Parathyroid adenoma (tissue), 2 donors: ENCODE data around the gene CAPN13.

Source experiments
- H2AFZ ChIP-seq: fragments of 300-600 bp; sonication (generic); one replicate; pipeline ENCODE4 v1.7.0; 2017; ENCODE audit warnings: antibody characterized with exemption, mild to moderate bottlenecking
- H3K27ac ChIP-seq: fragments of 300-600 bp; sonication (generic); one replicate; pipeline ENCODE4 v1.7.0; 2017
- H3K27me3 ChIP-seq: fragments of 300-600 bp; sonication (generic); one replicate; pipeline ENCODE4 v1.7.0; 2017; ENCODE audit warnings: low read length; ENCODE audit not compliant: control insufficient read depth, insufficient read depth
- H3K36me3 ChIP-seq: fragments of 300-600 bp; sonication (generic); one replicate; pipeline ENCODE4 v1.7.0; 2017; ENCODE audit warnings: low read length; ENCODE audit not compliant: control insufficient read depth, insufficient read depth
- H3K4me1 ChIP-seq: fragments of 300-600 bp; sonication (generic); one replicate; pipeline ENCODE4 v1.7.0; 2017; ENCODE audit warnings: control low read depth
- H3K4me2 ChIP-seq: fragments of 300-600 bp; sonication (generic); one replicate; pipeline ENCODE4 v1.7.0; 2017; ENCODE audit warnings: low read length
- H3K4me3 ChIP-seq: fragments of 300-600 bp; sonication (generic); one replicate; pipeline ENCODE4 v1.7.0; 2017; ENCODE audit warnings: low read depth, low read length
- H3K79me2 ChIP-seq: fragments of 300-600 bp; sonication (generic); one replicate; pipeline ENCODE4 v1.7.0; 2017; ENCODE audit warnings: control low read depth
- H3K9ac ChIP-seq: fragments of 300-600 bp; sonication (generic); one replicate; pipeline ENCODE4 v1.7.0; 2017; ENCODE audit warnings: mild to moderate bottlenecking
- H3K9me3 ChIP-seq: fragments of 300-600 bp; sonication (generic); one replicate; pipeline ENCODE4 v1.7.0; 2017; ENCODE audit warnings: low read length; ENCODE audit not compliant: control insufficient read depth
- TF ChIP-seq, protein P1 (sequence below): fragments of 300-600 bp; sonication (generic); IDR thresholded peaks from one replicate; pipeline ENCODE4 v1.7.0; 2017; ENCODE audit warnings: antibody characterized with exemption, mild to moderate bottlenecking
- donor health status: primary hyperparathyroidism.

Gene CAPN13

DNA sequence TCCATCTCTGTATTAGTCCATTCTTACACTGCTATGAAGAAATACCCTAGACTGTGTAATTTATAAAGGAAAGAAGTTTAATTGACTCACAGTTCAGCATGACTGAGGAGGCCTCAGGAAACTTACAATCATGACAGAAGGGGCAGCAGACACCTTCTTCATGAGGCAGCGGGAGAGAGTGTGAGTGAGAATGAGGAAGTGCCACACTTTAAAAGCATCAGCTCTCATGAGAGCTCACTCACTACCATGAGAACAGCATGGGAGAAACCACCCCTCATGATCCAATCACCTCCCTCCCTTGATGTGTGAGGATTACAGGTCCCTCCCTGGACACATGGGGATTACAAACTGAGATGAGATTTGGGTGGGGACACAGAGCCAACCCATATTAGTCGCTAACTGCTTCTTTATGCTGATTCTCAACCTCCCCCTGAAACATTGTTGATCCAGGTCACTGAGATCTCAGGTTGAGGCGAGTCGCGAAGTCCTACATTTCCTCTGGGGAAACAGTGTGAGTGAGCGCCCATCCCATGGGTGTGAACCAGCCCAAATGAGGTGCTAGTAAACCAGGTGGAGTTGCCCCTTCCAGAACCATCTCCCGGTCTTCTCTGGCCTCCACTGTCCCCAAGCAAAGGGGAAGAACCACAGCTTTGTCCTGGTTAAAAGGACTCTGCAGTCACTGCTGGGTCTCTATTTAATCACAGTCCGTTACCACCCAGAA, 123.8 kb downstream of the CAPN13 start:
- H3K79me2 ChIP-seq, result no peaks in the 10 kb centered on the region
- no peak overlapping the region for H2AFZ ChIP-seq
- H3K9me3 ChIP-seq, result no peaks in the 10 kb centered on the region
- no peak overlapping the region for H3K9ac ChIP-seq
- H3K36me3 ChIP-seq, result no peaks in the 10 kb centered on the region
- H3K4me3 ChIP-seq, result no peak overlapping the region
- no peaks in the 10 kb centered on the region for H3K27me3 ChIP-seq
- TF ChIP-seq, protein P1, sequence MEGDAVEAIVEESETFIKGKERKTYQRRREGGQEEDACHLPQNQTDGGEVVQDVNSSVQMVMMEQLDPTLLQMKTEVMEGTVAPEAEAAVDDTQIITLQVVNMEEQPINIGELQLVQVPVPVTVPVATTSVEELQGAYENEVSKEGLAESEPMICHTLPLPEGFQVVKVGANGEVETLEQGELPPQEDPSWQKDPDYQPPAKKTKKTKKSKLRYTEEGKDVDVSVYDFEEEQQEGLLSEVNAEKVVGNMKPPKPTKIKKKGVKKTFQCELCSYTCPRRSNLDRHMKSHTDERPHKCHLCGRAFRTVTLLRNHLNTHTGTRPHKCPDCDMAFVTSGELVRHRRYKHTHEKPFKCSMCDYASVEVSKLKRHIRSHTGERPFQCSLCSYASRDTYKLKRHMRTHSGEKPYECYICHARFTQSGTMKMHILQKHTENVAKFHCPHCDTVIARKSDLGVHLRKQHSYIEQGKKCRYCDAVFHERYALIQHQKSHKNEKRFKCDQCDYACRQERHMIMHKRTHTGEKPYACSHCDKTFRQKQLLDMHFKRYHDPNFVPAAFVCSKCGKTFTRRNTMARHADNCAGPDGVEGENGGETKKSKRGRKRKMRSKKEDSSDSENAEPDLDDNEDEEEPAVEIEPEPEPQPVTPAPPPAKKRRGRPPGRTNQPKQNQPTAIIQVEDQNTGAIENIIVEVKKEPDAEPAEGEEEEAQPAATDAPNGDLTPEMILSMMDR, result no peak
- no peaks in the 10 kb centered on the region for H3K4me1 ChIP-seq
- H3K4me2 ChIP-seq, result no peak overlapping the region
- no peak overlapping the region for H3K27ac ChIP-seq

DNA sequence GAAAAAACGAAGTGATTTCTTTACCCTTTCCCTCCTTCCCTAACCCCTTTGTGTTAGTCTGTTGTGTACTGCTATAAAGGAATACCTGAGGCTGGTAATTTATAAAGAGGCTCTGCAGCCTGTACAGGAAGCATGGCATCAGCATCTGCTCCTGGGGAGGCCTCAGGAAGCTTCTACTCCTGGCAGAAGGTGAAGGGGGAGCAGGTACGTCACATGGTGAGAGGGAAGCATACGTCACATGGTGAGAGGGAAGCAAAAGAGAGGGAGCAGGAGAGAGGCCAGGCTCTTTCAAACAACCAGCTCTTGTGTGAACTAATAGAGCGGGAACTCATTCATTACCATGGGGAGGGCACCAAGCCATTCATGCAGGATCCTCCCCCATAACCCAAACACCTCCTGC, 126.2 kb downstream of the CAPN13 start:
- no peaks in the 10 kb centered on the region for H3K4me1 ChIP-seq
- no peaks in the 10 kb centered on the region for H3K79me2 ChIP-seq
- H3K9ac ChIP-seq, result no peak overlapping the region
- TF ChIP-seq, protein P1, result no peak
- H3K27me3 ChIP-seq, result no peaks in the 10 kb centered on the region
- no peak overlapping the region for H3K27ac ChIP-seq
- no peaks in the 10 kb centered on the region for H3K9me3 ChIP-seq
- no peak overlapping the region for H2AFZ ChIP-seq
- H3K36me3 ChIP-seq, result no peaks in the 10 kb centered on the region
- H3K4me2 ChIP-seq, result no peak overlapping the region
- no peak overlapping the region for H3K4me3 ChIP-seq

DNA sequence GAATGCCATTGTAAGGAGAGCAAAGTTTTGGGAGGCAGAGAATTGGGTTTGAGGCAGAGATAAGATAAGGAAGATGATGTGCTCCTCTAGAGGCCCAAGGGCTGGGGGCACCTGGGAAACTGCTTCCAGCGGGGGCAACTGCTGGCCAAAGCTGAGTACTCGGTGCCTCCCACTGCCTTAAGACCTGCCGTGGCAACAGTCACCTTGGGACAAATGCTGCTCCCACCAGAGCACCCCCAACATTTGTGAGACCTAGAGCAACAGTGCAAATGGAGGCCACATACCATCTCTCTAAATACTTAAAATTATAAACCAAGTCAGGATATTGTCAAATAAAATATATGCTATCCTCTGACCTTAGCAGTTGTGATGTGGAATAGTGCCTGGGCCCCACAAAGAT, 127.1 kb downstream of the CAPN13 start:
- H3K4me3 ChIP-seq, result no peak overlapping the region
- no peak overlapping the region for H3K27ac ChIP-seq
- TF ChIP-seq, protein P1, result no peak

DNA sequence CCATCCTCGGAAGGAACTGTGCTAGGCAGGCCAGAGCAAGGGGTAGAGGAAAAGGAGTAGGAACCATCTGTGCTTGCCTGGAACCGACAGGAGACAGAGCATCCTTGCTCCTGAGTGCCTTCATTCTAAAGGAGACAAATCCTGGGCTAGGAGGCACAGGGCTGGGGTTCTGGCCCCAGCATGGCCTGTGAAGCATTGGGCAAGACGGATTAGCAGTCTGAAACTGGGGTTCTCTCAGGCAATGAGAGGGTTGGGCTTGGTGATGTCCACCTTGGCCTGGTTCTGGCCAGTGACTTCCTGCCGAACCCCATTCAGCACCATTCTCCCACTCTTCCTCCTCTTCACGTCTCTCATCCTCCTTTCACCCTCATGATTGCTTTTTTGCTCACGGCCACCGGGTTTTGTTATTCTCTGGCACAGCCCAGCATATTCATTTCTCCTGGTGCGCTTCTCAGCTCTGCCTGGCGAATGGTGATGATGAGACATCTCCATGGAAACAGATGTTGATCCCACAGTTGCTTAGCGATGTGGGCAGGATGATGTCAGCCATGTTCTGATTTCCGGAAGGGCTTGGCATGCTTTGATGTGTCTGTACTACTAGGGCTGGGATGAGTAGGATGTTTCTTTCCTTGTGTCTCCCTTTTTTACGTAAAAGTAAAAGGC, 127.7 kb downstream of the CAPN13 start:
- H3K4me1 ChIP-seq, result no peaks in the 10 kb centered on the region
- TF ChIP-seq, protein P1, result no peak
- no peaks in the 10 kb centered on the region for H3K9me3 ChIP-seq
- no peaks in the 10 kb centered on the region for H3K27me3 ChIP-seq
- no peaks in the 10 kb centered on the region for H3K36me3 ChIP-seq
- no peak overlapping the region for H3K4me3 ChIP-seq
- H2AFZ ChIP-seq, result no peak overlapping the region
- H3K27ac ChIP-seq, result no peak overlapping the region
- H3K9ac ChIP-seq, result no peak overlapping the region
- no peaks in the 10 kb centered on the region for H3K79me2 ChIP-seq
- H3K4me2 ChIP-seq, result no peak overlapping the region

More for the DNA sequence above, 127.1 kb downstream of the CAPN13 start:
- no peak overlapping the region for H2AFZ ChIP-seq
- no peak overlapping the region for H3K9ac ChIP-seq
- H3K4me1 ChIP-seq, result no peaks in the 10 kb centered on the region
- no peaks in the 10 kb centered on the region for H3K9me3 ChIP-seq
- no peaks in the 10 kb centered on the region for H3K36me3 ChIP-seq
- no peaks in the 10 kb centered on the region for H3K27me3 ChIP-seq
- no peak overlapping the region for H3K4me2 ChIP-seq
- no peaks in the 10 kb centered on the region for H3K79me2 ChIP-seq
